Gastroesophageal sphincter (tissue), 4 donors: Measurements from ENCODE around the gene ZNF408. TPM values are rescaled to one million over a fixed set of nuclear protein-coding genes. Genes with fewer than 3 reads are reported as not detected.

Source experiments
- ATAC-seq: fragments of 150-250 bp; one replicate; pipeline ENCODE4 v1.9.1; 2016; ENCODE audit warnings: mild to moderate bottlenecking, moderate library complexity
- H3K27ac ChIP-seq, 4 donors: fragments of 200-600 bp; sonication (generic) in 3 of 4; 1 replicate in 3 of 4; 2 replicates in 1 of 4; pipeline ENCODE4 v1.5.1; 2016 to 2019
- H3K27me3 ChIP-seq: fragments of 200-600 bp; sonication (generic); one replicate; pipeline ENCODE4 v1.5.1; 2019
- H3K36me3 ChIP-seq, 2 donors: fragments of 200-600 bp; sonication (generic); one replicate each; pipeline ENCODE4 v1.5.1; 2019; ENCODE audit warnings: control low read depth in 1 of 2
- H3K4me1 ChIP-seq, 3 donors: fragments of 200-600 bp; sonication (generic); 1 replicate in 2 of 3; 2 replicates in 1 of 3; pipeline ENCODE4 v1.5.1; 2016 to 2019; ENCODE audit warnings: control low read depth in 2 of 3
- H3K4me3 ChIP-seq, 2 donors: fragments of 200-600 bp; sonication (generic); one replicate each; pipeline ENCODE4 v1.5.1; 2019; ENCODE audit warnings: mild to moderate bottlenecking in 1 of 2, moderate library complexity in 1 of 2
- H3K9me3 ChIP-seq, 3 donors: fragments of 200-600 bp; sonication (generic); one replicate each; pipeline ENCODE4 v1.5.1; 2017 to 2019; ENCODE audit warnings: control low read depth in 2 of 3
- EP300 ChIP-seq: sonication (generic); formaldehyde crosslinking; IDR thresholded peaks from one replicate; pipeline ENCODE4 v1.6.1; 2017; ENCODE audit warnings: antibody characterized with exemption, mild to moderate bottlenecking
- POLR2A ChIP-seq, 2 donors: fragments of 450-650 bp; IDR thresholded peaks; one replicate each; pipeline ENCODE4 v1.6.1; 2017; ENCODE audit warnings: antibody characterized with exemption in 2 of 2, mild to moderate bottlenecking in 2 of 2, moderate library complexity in 1 of 2
- POLR2AphosphoS5 ChIP-seq: sonication (generic); formaldehyde crosslinking; IDR thresholded peaks from one replicate; pipeline ENCODE4 v1.6.1; 2017; ENCODE audit warnings: antibody characterized with exemption
- WGBS, 2 donors: methylation state at CpG; one replicate each; pipeline ENCODE4 v1.1.5; 2018; ENCODE audit warnings: low coverage in 1 of 2; 5-methylcytosine and 5-hydroxymethylcytosine counted together
- total RNA-seq, 4 donors: library from RNA; depleted of rRNA; stranded (reverse); fragments of >200 nt; gene quantifications; one replicate each; pipeline ENCODE4 v1.1.0, GENCODE V29; 2016
- TF ChIP-seq, protein P1 (sequence below), 4 experiments: fragments of 200-600 bp in 2 of 4; fragments of 450-650 bp in 2 of 4; sonication (generic) in 1 of 4; IDR thresholded peaks; one replicate each; pipeline ENCODE4 v1.5.1; 2017 to 2019; ENCODE audit warnings: antibody characterized with exemption in 4 of 4, mild to moderate bottlenecking in 2 of 4, moderate library complexity in 2 of 4

Gene ZNF408
- total RNA-seq, 4 donors from 2014 or later = 4.7 to 14.2 (median 10.4) TPM

DNA sequence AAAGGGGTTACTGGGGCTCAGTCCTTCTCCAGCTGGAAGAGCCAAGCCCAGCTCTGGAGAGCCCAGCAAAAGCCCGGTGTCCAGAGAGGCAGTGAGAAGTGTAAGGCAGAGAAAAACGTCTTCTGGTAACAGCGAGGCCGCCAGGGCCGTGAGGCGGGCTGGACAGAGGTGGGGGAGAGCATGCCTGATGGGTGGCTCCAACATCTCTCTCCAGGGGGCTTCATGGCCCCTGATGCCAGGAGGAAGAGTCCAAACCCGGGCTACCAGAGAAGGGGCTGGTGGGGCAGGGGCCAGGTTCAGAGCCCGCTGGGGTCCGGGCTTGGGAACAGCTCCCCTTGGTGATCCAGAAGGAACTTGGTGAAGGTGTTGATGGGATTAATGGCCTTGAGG, 22.1 kb upstream of the ZNF408 start:
- ATAC-seq = no peak
- Histone ChIP-seq H3K27ac (no peak overlapping the region), H3K36me3 (peaks cover 0 to 85% of the 10 kb centered on the region in 2 donors), H3K9me3 (no peaks in the 10 kb centered on the region), H3K4me3 (no peak overlapping the region), H3K27me3 (no peaks in the 10 kb centered on the region), H3K4me1 (peaks cover 4 to 43% (median 29%) of the 10 kb centered on the region in 3 donors)
- TF ChIP-seq EP300 (no peak), POLR2AphosphoS5 (no peak), POLR2A (IDR thresholded peaks at IDR 0.05) (no peak)
- TF ChIP-seq, protein P1, sequence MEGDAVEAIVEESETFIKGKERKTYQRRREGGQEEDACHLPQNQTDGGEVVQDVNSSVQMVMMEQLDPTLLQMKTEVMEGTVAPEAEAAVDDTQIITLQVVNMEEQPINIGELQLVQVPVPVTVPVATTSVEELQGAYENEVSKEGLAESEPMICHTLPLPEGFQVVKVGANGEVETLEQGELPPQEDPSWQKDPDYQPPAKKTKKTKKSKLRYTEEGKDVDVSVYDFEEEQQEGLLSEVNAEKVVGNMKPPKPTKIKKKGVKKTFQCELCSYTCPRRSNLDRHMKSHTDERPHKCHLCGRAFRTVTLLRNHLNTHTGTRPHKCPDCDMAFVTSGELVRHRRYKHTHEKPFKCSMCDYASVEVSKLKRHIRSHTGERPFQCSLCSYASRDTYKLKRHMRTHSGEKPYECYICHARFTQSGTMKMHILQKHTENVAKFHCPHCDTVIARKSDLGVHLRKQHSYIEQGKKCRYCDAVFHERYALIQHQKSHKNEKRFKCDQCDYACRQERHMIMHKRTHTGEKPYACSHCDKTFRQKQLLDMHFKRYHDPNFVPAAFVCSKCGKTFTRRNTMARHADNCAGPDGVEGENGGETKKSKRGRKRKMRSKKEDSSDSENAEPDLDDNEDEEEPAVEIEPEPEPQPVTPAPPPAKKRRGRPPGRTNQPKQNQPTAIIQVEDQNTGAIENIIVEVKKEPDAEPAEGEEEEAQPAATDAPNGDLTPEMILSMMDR (IDR thresholded peaks at IDR 0.05) = no peak
- 88% methylated on average over 8 of the region's 9 CpGs; no CpG with 5 or more reads in 1 of the 2 donors for WGBS, 2 donors

DNA sequence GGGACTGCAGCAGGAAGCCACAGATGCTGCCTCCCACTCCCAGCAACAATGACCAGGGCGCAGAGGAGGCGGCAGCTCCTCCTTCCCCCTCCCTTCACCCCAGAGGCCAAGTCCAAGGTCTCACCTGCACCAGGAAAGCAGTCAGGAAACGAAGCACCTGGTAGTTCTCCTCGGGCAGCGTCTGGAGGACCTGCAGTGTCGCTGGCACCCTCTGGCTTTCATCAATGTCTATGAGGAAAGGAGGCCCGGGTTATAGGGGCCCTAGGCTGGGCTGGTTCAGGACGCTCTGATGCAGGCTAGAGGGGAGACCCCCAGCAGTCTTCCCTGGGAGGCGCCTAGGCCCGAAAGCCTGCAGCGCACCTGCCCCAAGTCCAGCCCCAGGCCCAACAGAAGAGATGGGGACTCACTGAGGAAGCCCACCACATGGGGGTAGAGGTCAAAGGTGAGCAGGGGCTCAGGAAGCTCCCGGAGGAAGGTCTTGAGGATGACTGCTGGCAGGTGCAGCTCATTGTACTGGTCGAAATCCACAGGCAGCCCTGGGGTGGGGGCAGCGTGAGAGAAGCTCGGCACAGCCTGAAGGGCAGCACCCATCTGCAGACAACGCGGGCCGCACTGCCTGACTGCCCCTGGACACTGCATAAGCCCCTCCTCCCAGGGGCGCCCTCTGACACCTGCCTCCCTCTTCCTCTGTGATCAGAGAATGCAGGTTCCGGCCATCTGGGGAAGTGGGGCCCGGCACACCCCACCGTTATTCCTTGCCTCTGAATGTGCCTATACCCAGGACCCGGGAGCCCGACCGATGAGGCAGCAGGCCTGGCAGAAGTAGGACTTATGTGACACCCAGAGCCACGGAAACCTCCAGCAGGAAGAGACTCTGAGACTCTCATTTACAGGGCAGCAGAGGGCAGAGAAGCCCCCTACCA, 21.3 kb upstream of the ZNF408 start:
- peaks cover 4 to 44% (median 26%) of the 10 kb centered on the region in 3 donors for H3K4me1 ChIP-seq
- 67% methylated on average over 5 of the region's 26 CpGs; no CpG with 5 or more reads in 1 of the 2 donors for whole genome bisulfite sequencing, 2 donors
- no peaks in the 10 kb centered on the region for H3K27me3 ChIP-seq
- no peak overlapping the region for H3K27ac ChIP-seq
- H3K36me3 ChIP-seq = peaks cover 0 to 81% of the 10 kb centered on the region in 2 donors
- H3K4me3 ChIP-seq = no peak overlapping the region
- TF ChIP-seq POLR2AphosphoS5 (no peak), POLR2A (IDR thresholded peaks at IDR 0.05) (no peak), EP300 (no peak)
- TF ChIP-seq, protein P1 (IDR thresholded peaks at IDR 0.05) = no peak
- H3K9me3 ChIP-seq = no peaks in the 10 kb centered on the region
- no peak for ATAC-seq

DNA sequence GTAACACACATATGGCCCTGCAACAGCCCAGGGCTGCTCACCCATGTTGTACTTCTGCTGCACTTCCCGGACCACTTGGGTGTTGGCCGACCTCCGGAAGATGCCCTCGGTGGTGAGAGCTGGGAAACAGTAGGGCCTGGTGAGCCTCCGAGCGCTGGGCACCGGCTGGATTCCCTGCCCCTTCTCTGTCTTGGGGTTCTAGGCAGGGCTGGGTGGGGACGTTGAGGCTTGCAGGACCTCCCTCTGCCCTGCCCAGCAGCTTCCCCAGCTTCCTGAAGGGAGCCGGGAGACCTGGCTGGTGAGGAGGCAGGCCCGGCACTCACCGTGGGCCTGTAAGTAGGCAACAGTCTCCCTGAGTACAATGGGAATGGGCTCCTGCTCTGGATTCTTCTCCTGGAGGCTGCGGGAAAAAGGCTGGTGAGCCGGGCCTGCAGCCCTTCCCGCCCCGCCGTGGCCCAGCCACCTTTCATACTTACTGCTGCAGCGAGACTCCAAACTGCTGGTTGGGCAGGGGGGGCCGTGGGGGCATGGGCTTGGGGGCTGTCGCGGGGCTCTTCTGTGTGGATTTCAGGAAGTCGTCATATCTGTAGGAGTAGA, 20.6 kb upstream of the ZNF408 start:
- no peak for ATAC-seq
- 87% methylated on average over 3 of the region's 21 CpGs; no CpG with 5 or more reads in 1 of the 2 donors for WGBS, 2 donors
- H3K4me3 ChIP-seq = no peak overlapping the region
- peaks cover 0 to 82% of the 10 kb centered on the region in 2 donors for H3K36me3 ChIP-seq
- H3K4me1 ChIP-seq = peaks cover 4 to 40% (median 20%) of the 10 kb centered on the region in 3 donors
- H3K9me3 ChIP-seq = no peaks in the 10 kb centered on the region
- no peak for TF ChIP-seq POLR2AphosphoS5
- TF ChIP-seq EP300 = no peak
- TF ChIP-seq, protein P1 (IDR thresholded peaks at IDR 0.05) = no peak
- no peak for TF ChIP-seq POLR2A (IDR thresholded peaks at IDR 0.05)
- no peaks in the 10 kb centered on the region for H3K27me3 ChIP-seq
- no peak overlapping the region for H3K27ac ChIP-seq

DNA sequence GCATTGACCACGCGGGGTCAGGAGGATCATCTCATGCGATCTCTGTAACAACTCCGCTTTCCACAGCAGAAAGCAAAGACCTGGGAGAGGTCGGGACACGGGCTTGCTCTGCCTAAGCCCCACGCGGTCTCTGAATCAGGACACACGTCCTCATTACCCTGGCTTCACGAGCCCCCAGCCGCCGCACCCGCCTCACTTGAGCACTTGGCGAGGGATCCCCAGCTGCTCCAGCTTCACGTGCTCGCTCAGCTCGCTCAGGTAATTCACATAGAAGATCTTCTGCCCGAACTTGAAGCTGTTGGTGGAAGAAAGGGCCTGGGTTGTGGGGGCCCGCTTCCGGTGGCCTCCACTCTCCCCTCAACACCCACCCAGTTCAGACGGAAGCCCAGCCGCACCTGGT, 20.0 kb upstream of the ZNF408 start:
- H3K9me3 ChIP-seq = no peaks in the 10 kb centered on the region
- WGBS, 2 donors = 70 to 80% methylated on average over 2 to 3 of the region's 22 CpGs
- H3K27me3 ChIP-seq = no peaks in the 10 kb centered on the region
- peaks cover under 1 to 35% (median 14%) of the 10 kb centered on the region in 3 donors for H3K4me1 ChIP-seq
- H3K36me3 ChIP-seq = peaks cover 0 to 88% of the 10 kb centered on the region in 2 donors
- H3K4me3 ChIP-seq = no peak overlapping the region
- no peak for ATAC-seq
- TF ChIP-seq, protein P1 (IDR thresholded peaks at IDR 0.05) = no peak
- TF ChIP-seq POLR2A (IDR thresholded peaks at IDR 0.05) (no peak), POLR2AphosphoS5 (no peak), EP300 (no peak)
- H3K27ac ChIP-seq = no peak overlapping the region
